Body of pancreas (tissue), 4 donors: Measurements from ENCODE around the gene CHCHD10. TPM values are rescaled to one million over a fixed set of nuclear protein-coding genes. Genes with fewer than 3 reads are reported as not detected.

Experiments used
- ATAC-seq: fragments of 150-250 bp; one replicate; pipeline ENCODE4 v1.9.1; 2016
- DNase-seq, 4 donors: peaks; one replicate each; pipeline ENCODE4 v3.0.0-alpha.2; 2019
- H3K27ac ChIP-seq, 4 donors: fragments of 200-600 bp; sonication (generic); 1 replicate in 3 of 4; 2 replicates in 1 of 4; pipeline versions ENCODE4 v1.5.1 to v1.6.1; 2016 to 2019; ENCODE audit warnings: mild to moderate bottlenecking in 1 of 4, mixed read lengths in 1 of 4, moderate library complexity in 1 of 4
- H3K27me3 ChIP-seq, 2 donors: fragments of 200-600 bp; sonication (generic); one replicate each; pipeline ENCODE4 v1.6.0; 2016; ENCODE audit warnings: mild to moderate bottlenecking in 1 of 2
- H3K36me3 ChIP-seq, 2 donors: fragments of 200-600 bp; sonication (generic); replicated peaks in 1 of 2; 2 replicates each; pipeline ENCODE4 v1.5.1; 2016; ENCODE audit warnings: low read depth in 2 of 2; ENCODE audit not compliant: insufficient read depth in 1 of 2
- H3K4me1 ChIP-seq: fragments of 200-600 bp; sonication (generic); one replicate; pipeline ENCODE4 v1.6.0; 2016
- H3K4me3 ChIP-seq, 2 donors: fragments of 200-600 bp; sonication (generic); 1 replicate in 1 of 2; 2 replicates in 1 of 2; pipeline ENCODE4 v1.5.1; 2016 to 2019
- H3K9me3 ChIP-seq, 3 donors: fragments of 200-600 bp; sonication (generic); 1 replicate in 2 of 3; 2 replicates in 1 of 3; pipeline ENCODE4 v1.5.1; 2016
- CTCF ChIP-seq, 7 experiments: fragments of 450-650 bp in 4 of 7; fragments of 200-600 bp in 3 of 7; sonication (generic) in 3 of 7; IDR thresholded peaks; one replicate each; pipeline ENCODE4 v1.5.1; 2016 to 2019; ENCODE audit warnings: antibody characterized with exemption in 7 of 7
- POLR2A ChIP-seq, 3 donors: fragments of 450-650 bp; IDR thresholded peaks; one replicate each; pipeline ENCODE4 v1.6.1; 2016; ENCODE audit warnings: antibody characterized with exemption in 3 of 3, mild to moderate bottlenecking in 2 of 3
- WGBS, 2 donors: methylation state at CpG; one replicate each; pipeline ENCODE4 v1.1.5; 2017; 5-methylcytosine and 5-hydroxymethylcytosine counted together
- intact Hi-C: fragments of 100-400 bp; cut with DNase I; formaldehyde crosslinking; loops from one replicate; pipeline ENCODE4 v1.15.1; 2023
- total RNA-seq, 2 donors: library from RNA; depleted of rRNA; stranded (reverse); fragments of >200 nt; gene quantifications; one replicate each; pipeline ENCODE4 v1.1.0, GENCODE V29; 2016

Gene CHCHD10
- total RNA-seq, 2 donors from 2014 or later = 18.2 to 116 TPM

GRCh38 chr22:23782252-23782651 lies 14.5 kb upstream of the CHCHD10 start:
- peaks cover 23% of the 10 kb centered on the region for H3K4me1 ChIP-seq
- 88 to 92% methylated on average over 2 to 16 of the region's 16 CpGs for WGBS, 2 donors
- H3K27me3 ChIP-seq = no peaks in the 10 kb centered on the region
- no peaks in the 10 kb centered on the region for H3K36me3 ChIP-seq
- no peak for TF ChIP-seq CTCF (IDR thresholded peaks at IDR 0.05)
- no peak overlapping the region for H3K27ac ChIP-seq
- intact Hi-C loops = no loop called here
- no peak for ATAC-seq
- no peak overlapping the region for H3K4me3 ChIP-seq
- DNase-seq = no peak
- H3K9me3 ChIP-seq = no peaks in the 10 kb centered on the region

- DNase-seq = no peak
- 83 to 88% methylated on average over 7 to 14 of the region's 14 CpGs for WGBS, 2 donors
- H3K27me3 ChIP-seq = no peaks in the 10 kb centered on the region
- intact Hi-C loops = no loop called here
- H3K27ac ChIP-seq = no peak overlapping the region
- ATAC-seq = no peak
- TF ChIP-seq CTCF (IDR thresholded peaks at IDR 0.05) = no peak
- TF ChIP-seq POLR2A (IDR thresholded peaks at IDR 0.05) = no peak
- H3K4me3 ChIP-seq = no peak overlapping the region
- peaks cover 22% of the 10 kb centered on the region for H3K4me1 ChIP-seq
- no peaks in the 10 kb centered on the region for H3K36me3 ChIP-seq
- H3K9me3 ChIP-seq = no peaks in the 10 kb centered on the region
These were observed 13.9 kb upstream of the CHCHD10 start for GRCh38 chr22:23781511-23782183.

DNA sequence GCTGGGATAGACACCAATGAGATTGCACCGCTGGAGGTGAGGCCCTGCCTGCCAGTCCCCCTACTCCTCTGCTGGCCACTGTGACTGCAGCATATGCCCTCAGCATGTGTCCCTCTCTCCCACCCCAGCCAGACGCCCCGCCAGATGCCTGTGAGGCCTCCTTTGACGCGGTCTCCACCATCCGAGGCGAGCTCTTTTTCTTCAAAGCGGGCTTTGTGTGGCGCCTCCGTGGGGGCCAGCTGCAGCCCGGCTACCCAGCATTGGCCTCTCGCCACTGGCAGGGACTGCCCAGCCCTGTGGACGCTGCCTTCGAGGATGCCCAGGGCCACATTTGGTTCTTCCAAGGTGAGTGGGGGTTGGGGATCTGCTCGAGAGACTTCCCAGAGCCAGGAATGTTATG lies 13.3 kb upstream of the CHCHD10 start:
- TF ChIP-seq POLR2A (IDR thresholded peaks at IDR 0.05) = no peak
- TF ChIP-seq CTCF (IDR thresholded peaks at IDR 0.05) = no peak
- no peak for ATAC-seq
- WGBS, 2 donors = 89 to 93% methylated on average over 10 to 15 of the region's 15 CpGs

GRCh38 chr22:23780146-23780748 lies 12.5 kb upstream of the CHCHD10 start:
- intact Hi-C loops = no loop called here

More for the DNA sequence above, 13.3 kb upstream of the CHCHD10 start:
- Histone ChIP-seq H3K27ac (no peak overlapping the region), H3K36me3 (no peaks in the 10 kb centered on the region), H3K27me3 (no peaks in the 10 kb centered on the region), H3K4me1 (peaks cover 17% of the 10 kb centered on the region), H3K4me3 (no peak overlapping the region), H3K9me3 (no peaks in the 10 kb centered on the region)
- no peak for DNase-seq
- intact Hi-C loops = no loop called here

More at GRCh38 chr22:23780146-23780748, 12.5 kb upstream of the CHCHD10 start:
- ATAC-seq (no peak), DNase-seq (no peak)
- H3K4me1 ChIP-seq = peaks cover 16% of the 10 kb centered on the region
- WGBS, 2 donors = 82 to 83% methylated on average over 10 to 20 of the region's 20 CpGs
- no peaks in the 10 kb centered on the region for H3K36me3 ChIP-seq
- TF ChIP-seq POLR2A (IDR thresholded peaks at IDR 0.05) (no peak), CTCF (IDR thresholded peaks at IDR 0.05) (no peak)
- H3K4me3 ChIP-seq = no peak overlapping the region
- no peaks in the 10 kb centered on the region for H3K9me3 ChIP-seq
- H3K27ac ChIP-seq = no peak overlapping the region
- H3K27me3 ChIP-seq = no peaks in the 10 kb centered on the region
